IMR-90 (cell line): ENCODE measurements around the gene LYPD6B. TPM values are rescaled to one million over a fixed set of nuclear protein-coding genes. Genes with fewer than 3 reads are reported as not detected.

Source experiments
- ATAC-seq: fragments of 200-7000 bp; cut with Tn5 transposase; 2 replicates; pipeline ENCODE4 v1.9.1; 2020; ENCODE audit warnings: low read depth, mild to moderate bottlenecking, moderate library complexity
- BruUV-seq: library from RNA; stranded (reverse); fragments of 400-500 nt; replicated peaks from 2 replicates; lab custom pipeline; 2021; lab: Mats Ljungman, UMichigan
- CTCF ChIA-PET: fragments of 300-600 bp; formaldehyde crosslinking; extraction: SDS; loops from one replicate; lab custom pipeline; 2021; ENCODE audit warnings: antibody characterized with exemption; lab: Yijun Ruan, JAX
- POLR2A ChIA-PET: fragments of 300-600 bp; sonication (Branson Sonifier 250); formaldehyde crosslinking; loops from one replicate; lab custom pipeline; 2022; ENCODE audit warnings: antibody characterized with exemption; ENCODE audit not compliant: unreplicated experiment; lab: Charles Lee
- DNase-seq: peaks from one replicate; pipeline ENCODE4 v3.0.0; 2013
- H2AFZ ChIP-seq: replicated peaks from 2 replicates; pipeline ENCODE3; 2013; ENCODE audit warnings: low read length, mild to moderate bottlenecking; ENCODE audit not compliant: poor library complexity
- H2AK5ac ChIP-seq: 2 replicates; pipeline ENCODE4 v1.6.1; 2013; ENCODE audit warnings: low read depth, low read length, inconsistent platforms
- H2AK9ac ChIP-seq: replicated peaks from 2 replicates; pipeline ENCODE3; 2013; ENCODE audit warnings: mild to moderate bottlenecking, low read depth, low read length, moderate library complexity; ENCODE audit not compliant: poor library complexity
- H2BK120ac ChIP-seq: 2 replicates; pipeline ENCODE4 v1.6.1; 2013; ENCODE audit warnings: low read depth, low read length, inconsistent platforms
- H2BK15ac ChIP-seq: 3 replicates; pipeline ENCODE4 v1.6.1; 2013; ENCODE audit warnings: low read depth, low read length, inconsistent platforms
- H2BK20ac ChIP-seq: 2 replicates; pipeline ENCODE4 v1.6.1; 2013; ENCODE audit warnings: low read depth, mild to moderate bottlenecking, inconsistent platforms, low read length, moderate library complexity
- H2BK5ac ChIP-seq: 2 replicates; pipeline ENCODE4 v1.6.1; 2013; ENCODE audit warnings: mild to moderate bottlenecking, low read depth, low read length, inconsistent platforms; ENCODE audit not compliant: poor library complexity, severe bottlenecking
- H3K14ac ChIP-seq: replicated peaks from 2 replicates; pipeline ENCODE4 v1.6.1; 2013; ENCODE audit warnings: low read depth, low read length, inconsistent platforms
- H3K18ac ChIP-seq: 2 replicates; pipeline ENCODE4 v1.6.1; 2013; ENCODE audit warnings: low read depth, low read length, control low read depth
- H3K23ac ChIP-seq: 2 replicates; pipeline ENCODE4 v1.6.1; 2013; ENCODE audit warnings: low read depth, low read length, inconsistent platforms
- H3K27ac ChIP-seq: 2 replicates; pipeline ENCODE4 v1.5.1; 2013; ENCODE audit warnings: mild to moderate bottlenecking, control low read depth, low read length; ENCODE audit not compliant: insufficient read depth
- H3K27me3 ChIP-seq: 2 replicates; pipeline ENCODE4 v1.6.1; 2013; ENCODE audit warnings: low read length; ENCODE audit not compliant: control insufficient read depth, insufficient read depth
- H3K36me3 ChIP-seq: 2 replicates; pipeline ENCODE4 v1.6.1; 2013; ENCODE audit warnings: low read length, mixed read lengths; ENCODE audit not compliant: control insufficient read depth, insufficient read depth
- H3K4ac ChIP-seq: 2 replicates; pipeline ENCODE4 v1.6.1; 2013; ENCODE audit warnings: low read depth, low read length, inconsistent platforms
- H3K4me1 ChIP-seq: 2 replicates; pipeline ENCODE4 v1.6.1; 2013; ENCODE audit warnings: low read length, mixed read lengths; ENCODE audit not compliant: control insufficient read depth, insufficient read depth
- H3K4me2 ChIP-seq: 2 replicates; pipeline ENCODE4 v1.6.1; 2013; ENCODE audit warnings: low read depth, mild to moderate bottlenecking, control low read depth, low read length, moderate library complexity
- H3K4me3 ChIP-seq: 2 replicates; pipeline ENCODE4 v1.5.1; 2013; ENCODE audit warnings: low read depth, mild to moderate bottlenecking, control low read depth, low read length, moderate library complexity; ENCODE audit not compliant: insufficient read depth
- H3K56ac ChIP-seq: 2 replicates; pipeline ENCODE4 v1.6.1; 2013; ENCODE audit warnings: low read length, inconsistent platforms; ENCODE audit not compliant: insufficient read depth; ENCODE audit errors: extremely low read depth
- H3K79me1 ChIP-seq, 2 experiments: 2 replicates each; pipeline ENCODE4 v1.6.1; 2013; ENCODE audit warnings: low read length in 2 of 2, inconsistent platforms in 1 of 2, low read depth in 1 of 2
- H3K9ac ChIP-seq: 2 replicates; pipeline ENCODE4 v1.6.1; 2013; ENCODE audit warnings: low read depth, low read length, control low read depth
- H3K9me1 ChIP-seq: 2 replicates; pipeline ENCODE4 v1.6.1; 2013; ENCODE audit warnings: low read length, inconsistent platforms; ENCODE audit not compliant: insufficient read depth
- H3K9me3 ChIP-seq: 2 replicates; pipeline ENCODE4 v1.6.1; 2013; ENCODE audit warnings: low read length; ENCODE audit not compliant: control insufficient read depth, insufficient read depth
- H4K20me1 ChIP-seq: 2 replicates; pipeline ENCODE4 v1.6.1; 2013; ENCODE audit warnings: low read length, inconsistent platforms; ENCODE audit not compliant: insufficient read depth
- H4K5ac ChIP-seq: 2 replicates; pipeline ENCODE4 v1.6.1; 2013; ENCODE audit warnings: mild to moderate bottlenecking, low read depth, low read length, control low read depth
- H4K8ac ChIP-seq, 2 experiments: 2 replicates each; pipeline ENCODE4 v1.6.1; 2013; ENCODE audit warnings: low read depth in 2 of 2, low read length in 2 of 2, control low read depth in 1 of 2, inconsistent platforms in 1 of 2
- H4K91ac ChIP-seq: 2 replicates; pipeline ENCODE4 v1.6.1; 2013; ENCODE audit warnings: low read depth, low read length, inconsistent platforms; ENCODE audit not compliant: insufficient read depth
- CHD1 ChIP-seq: IDR thresholded peaks from 2 replicates; pipeline ENCODE4 v1.6.1; 2012; ENCODE audit warnings: low read depth, low read length, improper control_type of control experiment
- MAFK ChIP-seq: IDR thresholded peaks from 2 replicates; pipeline ENCODE4 v1.6.1; 2012; ENCODE audit warnings: low read depth, low read length, improper control_type of control experiment
- POLR2A ChIP-seq: IDR thresholded peaks from 2 replicates; pipeline ENCODE4 v1.6.1; 2012; ENCODE audit warnings: mild to moderate bottlenecking, low read depth, low read length
- RFX5 ChIP-seq: IDR thresholded peaks from 2 replicates; pipeline ENCODE4 v1.8.0; 2012; ENCODE audit warnings: low read depth, mild to moderate bottlenecking, low read length, moderate library complexity
- USF2 ChIP-seq: fragments of 150-350 bp; IDR thresholded peaks from 2 replicates; pipeline ENCODE4 v1.6.1; 2017; ENCODE audit warnings: mild to moderate bottlenecking, antibody characterized with exemption, low read length, low read depth
- WGBS, 2 experiments: methylation state at CpG; one replicate each; pipeline versions ENCODE4 v1.1.5 to v1.1.7; 2013; ENCODE audit warnings: missing lambda C conversion rate in 2 of 2; ENCODE audit not compliant: insufficient read length in 1 of 2; ENCODE audit errors: extremely low coverage in 2 of 2; 5-methylcytosine and 5-hydroxymethylcytosine counted together
- dilution Hi-C: fragments of 300-500 bp; cut with HindIII; formaldehyde crosslinking; loops from one replicate; pipeline ENCODE4 v1.14.3; 2018; ENCODE audit warnings: low sequenced_read_pairs; ENCODE audit not compliant: unreplicated experiment
- in situ Hi-C: fragments of 300-500 bp; cut with MboI; formaldehyde crosslinking; loops from 3 replicates; pipeline ENCODE4 v1.14.3; 2019; ENCODE audit warnings: low sequenced_read_pairs, inconsistent platforms, mixed read lengths
- intact Hi-C: fragments of 100-400 bp; cut with micrococcal nuclease; formaldehyde crosslinking; loops from 2 replicates; pipeline ENCODE4 v1.10.0; 2022
- polyA plus RNA-seq, 3 experiments: library from polyadenylated mRNA; depleted of rRNA; stranded (reverse); fragments of >200 nt; gene quantifications; 2 replicates each; pipeline ENCODE4 v1.2.3, GENCODE V29; 2012; ENCODE audit warnings: low replicate concordance in 1 of 3
- total RNA-seq: library from RNA; depleted of rRNA; stranded (reverse); fragments of >200 nt; gene quantifications from 2 replicates; pipeline ENCODE4 v1.2.3, GENCODE V29; 2012

The LYPD6B gene
- total and polyA plus RNA-seq, 2 of the 4 experiments (the other 2 are of a cell fraction): 0.05 TPM; not detected in 1

GRCh38 chr2:149084924-149085795 lies 46.7 kb downstream of the LYPD6B start:
- intact Hi-C loops: no loop called here
- in situ Hi-C loops: no loop called here
- H2BK120ac ChIP-seq: no peak overlapping the region
- H3K14ac ChIP-seq: no peak overlapping the region
- no peak for ATAC-seq
- ChIA-PET POLR2A (no interaction called here), CTCF (no interaction called here)
- TF ChIP-seq RFX5 (no peak), POLR2A (no peak), USF2 (no peak), MAFK (no peak), CHD1 (no peak)
- H3K9me1 ChIP-seq: no peaks in the 10 kb centered on the region
- H3K4ac ChIP-seq: no peak overlapping the region
- H2AK5ac ChIP-seq: no peak overlapping the region
- H3K36me3 ChIP-seq: no peaks in the 10 kb centered on the region
- H4K8ac ChIP-seq: no peak overlapping the region
- no peak overlapping the region for H3K4me3 ChIP-seq
- H3K27me3 ChIP-seq: no peaks in the 10 kb centered on the region
- no peak overlapping the region for H2BK15ac ChIP-seq
- dilution Hi-C loops: no loop called here
- no peak overlapping the region for H2AFZ ChIP-seq
- H3K56ac ChIP-seq: no peak overlapping the region
- no peak overlapping the region for H3K4me2 ChIP-seq
- H3K27ac ChIP-seq: no peak overlapping the region
- WGBS, 2 experiments: 97% methylated on average over 4 of the region's 7 CpGs; no CpG with 5 or more reads in 1 of the 2 experiments
- no peak overlapping the region for H4K5ac ChIP-seq
- no peak overlapping the region for H4K91ac ChIP-seq
- H3K18ac ChIP-seq: no peak overlapping the region
- no peak overlapping the region for H2AK9ac ChIP-seq
- H2BK20ac ChIP-seq: no peak overlapping the region
- no peak overlapping the region for H3K9ac ChIP-seq
- no peaks in the 10 kb centered on the region for H4K20me1 ChIP-seq
- DNase-seq: no peak
- no peaks in the 10 kb centered on the region for H3K4me1 ChIP-seq
- no peaks in the 10 kb centered on the region for H3K9me3 ChIP-seq
- H2BK5ac ChIP-seq: no peak overlapping the region
- no peaks in the 10 kb centered on the region for H3K79me1 ChIP-seq
- BruUV-seq: no TSS peak
- H3K23ac ChIP-seq: no peak overlapping the region
